Stimulated activated effector memory CD8-positive, alpha-beta T cell treated with anti-CD3 and anti-CD28 coated beads, Interleukin-12 subunit alpha, Interleukin-12 subunit beta, amount 100 ng/mL, for 72 hours (primary cell): Measurements from ENCODE around the gene IFNL1.
"Not testable (repeated sequence)": the region's sequence is repeated elsewhere in the genome, so short reads cannot be mapped to it uniquely, and the experiment has no call there.

Experiments used
- ATAC-seq: fragments of 150-1000 bp; cut with Tn5 transposase; 2 replicates; pipeline ENCODE4 v1.10.0; 2021
- DNase-seq, 2 donors: peaks; one replicate each; pipeline ENCODE4 v3.0.0; 2021 to 2022; ENCODE audit warnings: low spot score in 2 of 2
- H3K27ac Mint-ChIP-seq: one replicate; pipeline ENCODE4 v1.8.0; 2022; ENCODE audit warnings: mild to moderate bottlenecking, mixed read lengths
- H3K36me3 Mint-ChIP-seq: one replicate; pipeline ENCODE4 v1.8.0; 2022; ENCODE audit warnings: mild to moderate bottlenecking, mixed read lengths
- H3K4me1 Mint-ChIP-seq: one replicate; pipeline ENCODE4 v1.8.0; 2022; ENCODE audit warnings: mixed read lengths
- H3K4me3 Mint-ChIP-seq: one replicate; pipeline ENCODE4 v1.8.0; 2022; ENCODE audit warnings: mild to moderate bottlenecking, mixed read lengths
- H3K9me3 Mint-ChIP-seq: one replicate; pipeline ENCODE4 v1.8.0; 2022; ENCODE audit warnings: mixed read lengths

IFNL1 gene

GRCh38 chr19:39264306-39265290 is 31.6 kb upstream of the IFNL1 start:
- peak overlapping the region; percentile 14 for H3K4me3 Mint-ChIP-seq
- DNase-seq (no peak), ATAC-seq (peak; percentile 31)
- H3K27ac Mint-ChIP-seq = no peak overlapping the region
- H3K4me1 Mint-ChIP-seq = peaks cover 10% of the 10 kb centered on the region
- H3K36me3 Mint-ChIP-seq = no peaks in the 10 kb centered on the region
- no peaks in the 10 kb centered on the region for H3K9me3 Mint-ChIP-seq

- ATAC-seq = no peak
- DNase-seq = no peak
- H3K9me3 Mint-ChIP-seq = no peaks in the 10 kb centered on the region
- H3K4me3 Mint-ChIP-seq = peak overlapping the region; percentile 14
- no peaks in the 10 kb centered on the region for H3K36me3 Mint-ChIP-seq
- no peak overlapping the region for H3K27ac Mint-ChIP-seq
- H3K4me1 Mint-ChIP-seq = peaks cover 10% of the 10 kb centered on the region
These were observed 30.8 kb upstream of the IFNL1 start for GRCh38 chr19:39265321-39265916.

- H3K4me1 Mint-ChIP-seq = not testable (repeated sequence)
These were observed 28.1 kb upstream of the IFNL1 start, which contains the start of gene IFNL2 for GRCh38 chr19:39268085-39268484. Gene IFNL2, plus strand, starts transcription at chr19:39268396. Its CDS starts 173 bp downstream, at chr19:39268569.

GRCh38 chr19:39268531-39269223 is 27.5 kb upstream of the IFNL1 start:
- not testable (repeated sequence) for H3K9me3 Mint-ChIP-seq, DNase-seq, H3K36me3 Mint-ChIP-seq, H3K4me3 Mint-ChIP-seq, ATAC-seq, H3K4me1 Mint-ChIP-seq
- peak overlapping the region; percentile 43 for H3K27ac Mint-ChIP-seq

More at GRCh38 chr19:39268085-39268484, 28.1 kb upstream of the IFNL1 start, which contains the start of gene IFNL2:
- peak within 1 kb of the TSS; percentile 43 for H3K27ac Mint-ChIP-seq
- peak; percentile 54 for ATAC-seq
- H3K4me3 Mint-ChIP-seq, H3K9me3 Mint-ChIP-seq, DNase-seq, H3K36me3 Mint-ChIP-seq: not testable (repeated sequence)

- not testable (repeated sequence) for ATAC-seq, DNase-seq, H3K9me3 Mint-ChIP-seq, H3K4me3 Mint-ChIP-seq, H3K36me3 Mint-ChIP-seq, H3K4me1 Mint-ChIP-seq
- H3K27ac Mint-ChIP-seq = peak overlapping the region; percentile 43
These were observed 26.8 kb upstream of the IFNL1 start for GRCh38 chr19:39269369-39269768.

GRCh38 chr19:39270036-39270871 is 26.0 kb upstream of the IFNL1 start:
- ATAC-seq (no peak), DNase-seq (no peak)
- no peak overlapping the region for H3K27ac Mint-ChIP-seq
- H3K9me3 Mint-ChIP-seq = no peaks in the 10 kb centered on the region
- H3K4me1 Mint-ChIP-seq = no peaks in the 10 kb centered on the region
- H3K36me3 Mint-ChIP-seq = no peaks in the 10 kb centered on the region
- H3K4me3 Mint-ChIP-seq = no peak overlapping the region

GRCh38 chr19:39273859-39274258 is 22.3 kb upstream of the IFNL1 start:
- not testable (repeated sequence) for ATAC-seq, H3K4me1 Mint-ChIP-seq, H3K4me3 Mint-ChIP-seq, H3K36me3 Mint-ChIP-seq, H3K9me3 Mint-ChIP-seq, DNase-seq, H3K27ac Mint-ChIP-seq

- DNase-seq (no peak), ATAC-seq (no peak)
- Mint-ChIP-seq H3K4me1 (peaks cover 6% of the 10 kb centered on the region), H3K4me3 (no peak overlapping the region), H3K36me3 (no peaks in the 10 kb centered on the region), H3K9me3 (no peaks in the 10 kb centered on the region), H3K27ac (no peak overlapping the region)
These were observed 20.6 kb upstream of the IFNL1 start for GRCh38 chr19:39275578-39275977.

GRCh38 chr19:39276740-39277139 is 19.5 kb upstream of the IFNL1 start:
- Mint-ChIP-seq H3K4me3 (no peak overlapping the region), H3K27ac (no peak overlapping the region), H3K9me3 (no peaks in the 10 kb centered on the region), H3K4me1 (peaks cover 6% of the 10 kb centered on the region), H3K36me3 (no peaks in the 10 kb centered on the region)
- no peak for ATAC-seq
- no peak for DNase-seq

- H3K9me3 Mint-ChIP-seq = no peaks in the 10 kb centered on the region
- peaks cover 6% of the 10 kb centered on the region for H3K4me1 Mint-ChIP-seq
- H3K4me3 Mint-ChIP-seq = no peak overlapping the region
- H3K36me3 Mint-ChIP-seq = no peaks in the 10 kb centered on the region
- ATAC-seq (no peak), DNase-seq (no peak)
- no peak overlapping the region for H3K27ac Mint-ChIP-seq
These were observed 18.6 kb upstream of the IFNL1 start for GRCh38 chr19:39277598-39277997.

GRCh38 chr19:39282021-39282420 is 14.2 kb upstream of the IFNL1 start:
- Mint-ChIP-seq H3K4me3 (no peak overlapping the region), H3K27ac (no peak overlapping the region), H3K36me3 (no peaks in the 10 kb centered on the region), H3K9me3 (no peaks in the 10 kb centered on the region), H3K4me1 (peaks cover 6% of the 10 kb centered on the region)
- no peak for ATAC-seq
- DNase-seq = no peak

- H3K36me3 Mint-ChIP-seq = no peaks in the 10 kb centered on the region
- no peaks in the 10 kb centered on the region for H3K9me3 Mint-ChIP-seq
- H3K4me1 Mint-ChIP-seq = no peaks in the 10 kb centered on the region
- H3K27ac Mint-ChIP-seq = no peak overlapping the region
- no peak for DNase-seq
- H3K4me3 Mint-ChIP-seq = no peak overlapping the region
- no peak for ATAC-seq
These were observed 12.2 kb upstream of the IFNL1 start for GRCh38 chr19:39284032-39284431.

GRCh38 chr19:39293394-39293793 is 2.8 kb upstream of the IFNL1 start:
- no peak for ATAC-seq
- no peak overlapping the region for H3K27ac Mint-ChIP-seq
- H3K4me3 Mint-ChIP-seq = no peak overlapping the region
- DNase-seq = no peak
- no peaks in the 10 kb centered on the region for H3K9me3 Mint-ChIP-seq
- peaks cover 26% of the 10 kb centered on the region for H3K4me1 Mint-ChIP-seq
- peaks cover 7% of the 10 kb centered on the region for H3K36me3 Mint-ChIP-seq

- ATAC-seq = no peak
- H3K36me3 Mint-ChIP-seq = peaks cover 19% of the 10 kb centered on the region
- peak overlapping the region; percentile 82 for H3K27ac Mint-ChIP-seq
- no peaks in the 10 kb centered on the region for H3K9me3 Mint-ChIP-seq
- DNase-seq = no peak
- no peak overlapping the region for H3K4me3 Mint-ChIP-seq
- peaks cover 41% of the 10 kb centered on the region for H3K4me1 Mint-ChIP-seq
These were observed 699 bp downstream of the IFNL1 start for GRCh38 chr19:39296906-39297305.
